Upper lobe of left lung (tissue), 6 donors: Measurements from ENCODE around the gene MLC1. TPM values are rescaled to one million over a fixed set of nuclear protein-coding genes. Genes with fewer than 3 reads are reported as not detected.

Experiments
- ATAC-seq, 2 donors: fragments of 200-7000 bp; cut with Tn5 transposase; one replicate each; pipeline ENCODE4 v1.9.1; 2022; ENCODE audit warnings: mild to moderate bottlenecking in 2 of 2, moderate library complexity in 2 of 2; ENCODE audit not compliant: low FRiP score in 2 of 2
- DNase-seq, 2 donors: peaks; one replicate each; pipeline ENCODE4 v3.0.0-alpha.2; 2019 to 2020
- H3K27ac ChIP-seq, 4 donors: fragments of 200-600 bp; sonication (generic); one replicate each; pipeline ENCODE4 v1.5.1; 2016 to 2019
- H3K27me3 ChIP-seq, 4 donors: fragments of 200-600 bp; sonication (generic); one replicate each; pipeline ENCODE4 v1.5.1; 2017 to 2019
- H3K36me3 ChIP-seq, 4 donors: fragments of 200-600 bp; sonication (generic); one replicate each; pipeline ENCODE4 v1.5.1; 2016 to 2019
- H3K4me1 ChIP-seq, 4 donors: fragments of 200-600 bp; sonication (generic); one replicate each; pipeline ENCODE4 v1.5.1; 2018 to 2019
- H3K4me3 ChIP-seq, 4 donors: fragments of 200-600 bp; sonication (generic); one replicate each; pipeline ENCODE4 v1.5.1; 2017 to 2019; ENCODE audit warnings: mild to moderate bottlenecking in 2 of 4, moderate library complexity in 1 of 4
- H3K9me3 ChIP-seq, 4 donors: fragments of 200-600 bp; sonication (generic); one replicate each; pipeline ENCODE4 v1.5.1; 2018 to 2019
- EP300 ChIP-seq, 4 donors: sonication (generic); formaldehyde crosslinking; IDR thresholded peaks; one replicate each; pipeline ENCODE4 v1.5.1; 2017; ENCODE audit warnings: antibody characterized with exemption in 4 of 4, control low read depth in 2 of 4
- POLR2A ChIP-seq, 4 donors: fragments of 450-650 bp; IDR thresholded peaks; one replicate each; pipeline ENCODE4 v1.5.1; 2016 to 2017; ENCODE audit warnings: antibody characterized with exemption in 4 of 4, mild to moderate bottlenecking in 2 of 4
- POLR2AphosphoS5 ChIP-seq, 2 donors: sonication (generic); formaldehyde crosslinking; IDR thresholded peaks; one replicate each; pipeline ENCODE4 v1.5.1; 2017; ENCODE audit warnings: antibody characterized with exemption in 2 of 2
- WGBS, 2 donors: methylation state at CpG; one replicate each; pipeline ENCODE4 v1.1.5; 2017 to 2018; 5-methylcytosine and 5-hydroxymethylcytosine counted together
- total RNA-seq, 6 donors: library from RNA; depleted of rRNA in 4 of 6; stranded (reverse); fragments of >200 nt in 4 of 6; gene quantifications; one replicate each; pipeline versions ENCODE4 v1.1.0 to v1.2.1, GENCODE V29; 2016 to 2021
- TF ChIP-seq, protein P1 (sequence below), 6 experiments: fragments of 450-650 bp in 4 of 6; fragments of 200-600 bp in 2 of 6; sonication (generic) in 2 of 6; IDR thresholded peaks; one replicate each; pipeline ENCODE4 v1.5.1; 2016 to 2019; ENCODE audit warnings: antibody characterized with exemption in 6 of 6
- donor health status: DM: no; HTN: no; CAD: no; lungs with moderate emphysema.
- donor health status: DM: no; HTN: yes; CAD: no; lungs with severe emphysema.

Gene MLC1
- total RNA-seq, 6 donors from 2014 or later = 0.78 to 3.1 (median 1.2) TPM

DNA sequence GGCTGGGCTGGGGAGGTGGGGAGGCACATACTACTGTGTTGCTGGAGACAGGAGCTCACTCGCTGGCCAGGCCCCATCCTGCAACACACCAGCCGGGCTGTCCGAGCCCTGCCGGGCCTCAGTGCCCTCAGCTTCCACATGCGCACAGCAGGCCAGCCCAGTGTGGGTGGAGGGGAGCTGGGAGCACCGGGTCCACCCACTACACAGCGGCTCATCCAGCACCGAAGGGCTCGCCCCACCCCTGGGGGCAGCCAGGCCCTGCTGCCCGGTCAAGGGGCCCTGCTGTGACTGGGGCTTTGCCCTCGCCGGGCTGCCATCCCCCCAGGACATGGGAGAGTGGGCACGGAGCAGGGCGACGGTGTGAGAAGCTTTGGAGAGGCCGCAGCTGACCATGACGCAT lies 36.4 kb downstream of the MLC1 start:
- Histone ChIP-seq H3K4me1 (no peaks in the 10 kb centered on the region), H3K27ac (no peak overlapping the region), H3K27me3 (no peaks in the 10 kb centered on the region), H3K9me3 (peaks cover 0 to 10% (median 0%) of the 10 kb centered on the region in 4 donors), H3K4me3 (no peak overlapping the region), H3K36me3 (no peaks in the 10 kb centered on the region)
- no peak for TF ChIP-seq POLR2A (IDR thresholded peaks at IDR 0.05)
- TF ChIP-seq, protein P1, sequence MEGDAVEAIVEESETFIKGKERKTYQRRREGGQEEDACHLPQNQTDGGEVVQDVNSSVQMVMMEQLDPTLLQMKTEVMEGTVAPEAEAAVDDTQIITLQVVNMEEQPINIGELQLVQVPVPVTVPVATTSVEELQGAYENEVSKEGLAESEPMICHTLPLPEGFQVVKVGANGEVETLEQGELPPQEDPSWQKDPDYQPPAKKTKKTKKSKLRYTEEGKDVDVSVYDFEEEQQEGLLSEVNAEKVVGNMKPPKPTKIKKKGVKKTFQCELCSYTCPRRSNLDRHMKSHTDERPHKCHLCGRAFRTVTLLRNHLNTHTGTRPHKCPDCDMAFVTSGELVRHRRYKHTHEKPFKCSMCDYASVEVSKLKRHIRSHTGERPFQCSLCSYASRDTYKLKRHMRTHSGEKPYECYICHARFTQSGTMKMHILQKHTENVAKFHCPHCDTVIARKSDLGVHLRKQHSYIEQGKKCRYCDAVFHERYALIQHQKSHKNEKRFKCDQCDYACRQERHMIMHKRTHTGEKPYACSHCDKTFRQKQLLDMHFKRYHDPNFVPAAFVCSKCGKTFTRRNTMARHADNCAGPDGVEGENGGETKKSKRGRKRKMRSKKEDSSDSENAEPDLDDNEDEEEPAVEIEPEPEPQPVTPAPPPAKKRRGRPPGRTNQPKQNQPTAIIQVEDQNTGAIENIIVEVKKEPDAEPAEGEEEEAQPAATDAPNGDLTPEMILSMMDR (IDR thresholded peaks at IDR 0.05) = no peak
- no peak for TF ChIP-seq POLR2AphosphoS5 (IDR thresholded peaks at IDR 0.05)
- no peak for TF ChIP-seq EP300 (IDR thresholded peaks at IDR 0.05)
- ATAC-seq (no peak), DNase-seq (peak in 1 of 2 donors; percentile 62)
- WGBS, 2 donors = 88 to 94% methylated on average over 12 to 17 of the region's 17 CpGs

- no peak overlapping the region for H3K27ac ChIP-seq
- TF ChIP-seq POLR2AphosphoS5 (IDR thresholded peaks at IDR 0.05) (no peak), POLR2A (IDR thresholded peaks at IDR 0.05) (no peak), EP300 (IDR thresholded peaks at IDR 0.05) (no peak)
- TF ChIP-seq, protein P1 (IDR thresholded peaks at IDR 0.05) = no peak
- no peak overlapping the region for H3K4me3 ChIP-seq
- DNase-seq (no peak), ATAC-seq (no peak)
- peaks cover 0 to 5% (median 0%) of the 10 kb centered on the region in 4 donors for H3K9me3 ChIP-seq
- H3K27me3 ChIP-seq = no peaks in the 10 kb centered on the region
- H3K4me1 ChIP-seq = no peaks in the 10 kb centered on the region
- no peaks in the 10 kb centered on the region for H3K36me3 ChIP-seq
- 84 to 96% methylated on average over 9 to 11 of the region's 12 CpGs for WGBS, 2 donors
Measured at GRCh38 chr22:50048061-50048765, 37.0 kb downstream of the MLC1 start.

DNA sequence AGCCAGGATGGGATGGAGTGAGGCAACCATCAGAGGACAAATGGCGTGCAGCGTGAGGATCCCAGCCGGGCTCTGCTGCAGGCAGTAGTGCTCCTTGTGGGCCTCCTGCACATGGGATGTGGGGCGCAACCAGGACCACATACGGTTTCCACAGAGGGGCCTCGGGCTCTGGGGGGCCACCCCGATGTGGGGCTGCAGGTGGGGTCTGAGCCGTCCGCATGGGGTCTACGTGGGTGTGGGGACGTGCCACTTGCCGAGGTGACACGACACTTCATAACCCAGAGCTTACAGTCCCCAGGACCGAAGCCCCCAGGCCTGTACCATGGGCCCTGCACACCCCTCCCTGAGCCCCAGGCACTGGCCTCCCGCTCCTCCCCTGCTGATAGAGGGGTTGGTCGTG lies 37.9 kb downstream of the MLC1 start:
- DNase-seq (no peak), ATAC-seq (peak; percentile 4 to 27)
- no peaks in the 10 kb centered on the region for H3K27me3 ChIP-seq
- no peaks in the 10 kb centered on the region for H3K36me3 ChIP-seq
- H3K4me1 ChIP-seq = no peaks in the 10 kb centered on the region
- H3K9me3 ChIP-seq = no peaks in the 10 kb centered on the region
- H3K27ac ChIP-seq = no peak overlapping the region
- TF ChIP-seq, protein P1 (IDR thresholded peaks at IDR 0.05) = no peak
- no peak for TF ChIP-seq POLR2A (IDR thresholded peaks at IDR 0.05)
- no peak for TF ChIP-seq POLR2AphosphoS5 (IDR thresholded peaks at IDR 0.05)
- no peak for TF ChIP-seq EP300 (IDR thresholded peaks at IDR 0.05)
- no peak overlapping the region for H3K4me3 ChIP-seq
- 90 to 93% methylated on average over 3 to 16 of the region's 16 CpGs for WGBS, 2 donors

GRCh38 chr22:50046481-50047245 lies 38.6 kb downstream of the MLC1 start:
- Histone ChIP-seq H3K27ac (no peak overlapping the region), H3K4me1 (no peaks in the 10 kb centered on the region), H3K9me3 (no peaks in the 10 kb centered on the region), H3K4me3 (no peak overlapping the region), H3K36me3 (no peaks in the 10 kb centered on the region), H3K27me3 (no peaks in the 10 kb centered on the region)
- DNase-seq (peak in 1 of 2 donors; percentile 65), ATAC-seq (peak in 1 of 2 donors; percentile 23)
- no peak for TF ChIP-seq EP300 (IDR thresholded peaks at IDR 0.05)
- no peak for TF ChIP-seq POLR2A (IDR thresholded peaks at IDR 0.05)
- no peak for TF ChIP-seq POLR2AphosphoS5 (IDR thresholded peaks at IDR 0.05)
- TF ChIP-seq, protein P1 (IDR thresholded peaks at IDR 0.05) = no peak
- WGBS, 2 donors = 89 to 90% methylated on average over 15 to 25 of the region's 27 CpGs
